IMR-90 (cell line): ENCODE results near the gene AP1S1. TPM values are rescaled to one million over a fixed set of nuclear protein-coding genes. Genes with fewer than 3 reads are reported as not detected.

Experiments
- ATAC-seq: fragments of 200-7000 bp; cut with Tn5 transposase; 2 replicates; pipeline ENCODE4 v1.9.1; 2020; ENCODE audit warnings: low read depth, mild to moderate bottlenecking, moderate library complexity
- BruUV-seq: library from RNA; stranded (reverse); fragments of 400-500 nt; replicated peaks from 2 replicates; lab custom pipeline; 2021; lab: Mats Ljungman, UMichigan
- CTCF ChIA-PET: fragments of 300-600 bp; formaldehyde crosslinking; extraction: SDS; loops from one replicate; lab custom pipeline; 2021; ENCODE audit warnings: antibody characterized with exemption; lab: Yijun Ruan, JAX
- POLR2A ChIA-PET: fragments of 300-600 bp; sonication (Branson Sonifier 250); formaldehyde crosslinking; loops from one replicate; lab custom pipeline; 2022; ENCODE audit warnings: antibody characterized with exemption; ENCODE audit not compliant: unreplicated experiment; lab: Charles Lee
- DNase-seq: peaks from one replicate; pipeline ENCODE4 v3.0.0; 2013
- H2AFZ ChIP-seq: replicated peaks from 2 replicates; pipeline ENCODE3; 2013; ENCODE audit warnings: low read length, mild to moderate bottlenecking; ENCODE audit not compliant: poor library complexity
- H2AK5ac ChIP-seq: 2 replicates; pipeline ENCODE4 v1.6.1; 2013; ENCODE audit warnings: low read depth, low read length, inconsistent platforms
- H2AK9ac ChIP-seq: replicated peaks from 2 replicates; pipeline ENCODE3; 2013; ENCODE audit warnings: mild to moderate bottlenecking, low read depth, low read length, moderate library complexity; ENCODE audit not compliant: poor library complexity
- H2BK120ac ChIP-seq: 2 replicates; pipeline ENCODE4 v1.6.1; 2013; ENCODE audit warnings: low read depth, low read length, inconsistent platforms
- H2BK15ac ChIP-seq: 3 replicates; pipeline ENCODE4 v1.6.1; 2013; ENCODE audit warnings: low read depth, low read length, inconsistent platforms
- H2BK20ac ChIP-seq: 2 replicates; pipeline ENCODE4 v1.6.1; 2013; ENCODE audit warnings: low read depth, mild to moderate bottlenecking, inconsistent platforms, low read length, moderate library complexity
- H2BK5ac ChIP-seq: 2 replicates; pipeline ENCODE4 v1.6.1; 2013; ENCODE audit warnings: mild to moderate bottlenecking, low read depth, low read length, inconsistent platforms; ENCODE audit not compliant: poor library complexity, severe bottlenecking
- H3K14ac ChIP-seq: replicated peaks from 2 replicates; pipeline ENCODE4 v1.6.1; 2013; ENCODE audit warnings: low read depth, low read length, inconsistent platforms
- H3K18ac ChIP-seq: 2 replicates; pipeline ENCODE4 v1.6.1; 2013; ENCODE audit warnings: low read depth, low read length, control low read depth
- H3K23ac ChIP-seq: 2 replicates; pipeline ENCODE4 v1.6.1; 2013; ENCODE audit warnings: low read depth, low read length, inconsistent platforms
- H3K27ac ChIP-seq: 2 replicates; pipeline ENCODE4 v1.5.1; 2013; ENCODE audit warnings: mild to moderate bottlenecking, control low read depth, low read length; ENCODE audit not compliant: insufficient read depth
- H3K27me3 ChIP-seq: 2 replicates; pipeline ENCODE4 v1.6.1; 2013; ENCODE audit warnings: low read length; ENCODE audit not compliant: control insufficient read depth, insufficient read depth
- H3K36me3 ChIP-seq: 2 replicates; pipeline ENCODE4 v1.6.1; 2013; ENCODE audit warnings: low read length, mixed read lengths; ENCODE audit not compliant: control insufficient read depth, insufficient read depth
- H3K4ac ChIP-seq: 2 replicates; pipeline ENCODE4 v1.6.1; 2013; ENCODE audit warnings: low read depth, low read length, inconsistent platforms
- H3K4me1 ChIP-seq: 2 replicates; pipeline ENCODE4 v1.6.1; 2013; ENCODE audit warnings: low read length, mixed read lengths; ENCODE audit not compliant: control insufficient read depth, insufficient read depth
- H3K4me2 ChIP-seq: 2 replicates; pipeline ENCODE4 v1.6.1; 2013; ENCODE audit warnings: low read depth, mild to moderate bottlenecking, control low read depth, low read length, moderate library complexity
- H3K4me3 ChIP-seq: 2 replicates; pipeline ENCODE4 v1.5.1; 2013; ENCODE audit warnings: low read depth, mild to moderate bottlenecking, control low read depth, low read length, moderate library complexity; ENCODE audit not compliant: insufficient read depth
- H3K56ac ChIP-seq: 2 replicates; pipeline ENCODE4 v1.6.1; 2013; ENCODE audit warnings: low read length, inconsistent platforms; ENCODE audit not compliant: insufficient read depth; ENCODE audit errors: extremely low read depth
- H3K79me1 ChIP-seq, 2 experiments: 2 replicates each; pipeline ENCODE4 v1.6.1; 2013; ENCODE audit warnings: low read length in 2 of 2, inconsistent platforms in 1 of 2, low read depth in 1 of 2
- H3K9ac ChIP-seq: 2 replicates; pipeline ENCODE4 v1.6.1; 2013; ENCODE audit warnings: low read depth, low read length, control low read depth
- H3K9me1 ChIP-seq: 2 replicates; pipeline ENCODE4 v1.6.1; 2013; ENCODE audit warnings: low read length, inconsistent platforms; ENCODE audit not compliant: insufficient read depth
- H3K9me3 ChIP-seq: 2 replicates; pipeline ENCODE4 v1.6.1; 2013; ENCODE audit warnings: low read length; ENCODE audit not compliant: control insufficient read depth, insufficient read depth
- H4K20me1 ChIP-seq: 2 replicates; pipeline ENCODE4 v1.6.1; 2013; ENCODE audit warnings: low read length, inconsistent platforms; ENCODE audit not compliant: insufficient read depth
- H4K5ac ChIP-seq: 2 replicates; pipeline ENCODE4 v1.6.1; 2013; ENCODE audit warnings: mild to moderate bottlenecking, low read depth, low read length, control low read depth
- H4K8ac ChIP-seq, 2 experiments: 2 replicates each; pipeline ENCODE4 v1.6.1; 2013; ENCODE audit warnings: low read depth in 2 of 2, low read length in 2 of 2, control low read depth in 1 of 2, inconsistent platforms in 1 of 2
- H4K91ac ChIP-seq: 2 replicates; pipeline ENCODE4 v1.6.1; 2013; ENCODE audit warnings: low read depth, low read length, inconsistent platforms; ENCODE audit not compliant: insufficient read depth
- ELK1 ChIP-seq: fragments of 150-350 bp; IDR thresholded peaks from 2 replicates; pipeline ENCODE4 v1.6.1; 2016; ENCODE audit warnings: low read depth, mild to moderate bottlenecking, low read length, moderate library complexity, borderline replicate concordance
- RAD21 ChIP-seq: IDR thresholded peaks from 2 replicates; pipeline ENCODE4 v1.6.1; 2012; ENCODE audit warnings: low read length, improper control_type of control experiment
- WGBS, 2 experiments: methylation state at CpG; one replicate each; pipeline versions ENCODE4 v1.1.5 to v1.1.7; 2013; ENCODE audit warnings: missing lambda C conversion rate in 2 of 2; ENCODE audit not compliant: insufficient read length in 1 of 2; ENCODE audit errors: extremely low coverage in 2 of 2; 5-methylcytosine and 5-hydroxymethylcytosine counted together
- dilution Hi-C: fragments of 300-500 bp; cut with HindIII; formaldehyde crosslinking; loops from one replicate; pipeline ENCODE4 v1.14.3; 2018; ENCODE audit warnings: low sequenced_read_pairs; ENCODE audit not compliant: unreplicated experiment
- in situ Hi-C: fragments of 300-500 bp; cut with MboI; formaldehyde crosslinking; loops from 3 replicates; pipeline ENCODE4 v1.14.3; 2019; ENCODE audit warnings: low sequenced_read_pairs, inconsistent platforms, mixed read lengths
- intact Hi-C: fragments of 100-400 bp; cut with micrococcal nuclease; formaldehyde crosslinking; loops from 2 replicates; pipeline ENCODE4 v1.10.0; 2022
- polyA plus RNA-seq, 3 experiments: library from polyadenylated mRNA; depleted of rRNA; stranded (reverse); fragments of >200 nt; gene quantifications; 2 replicates each; pipeline ENCODE4 v1.2.3, GENCODE V29; 2012; ENCODE audit warnings: low replicate concordance in 1 of 3
- total RNA-seq: library from RNA; depleted of rRNA; stranded (reverse); fragments of >200 nt; gene quantifications from 2 replicates; pipeline ENCODE4 v1.2.3, GENCODE V29; 2012

AP1S1 gene
- total and polyA plus RNA-seq, 2 of the 4 experiments (the other 2 are of a cell fraction), result 187 to 295 TPM

DNA sequence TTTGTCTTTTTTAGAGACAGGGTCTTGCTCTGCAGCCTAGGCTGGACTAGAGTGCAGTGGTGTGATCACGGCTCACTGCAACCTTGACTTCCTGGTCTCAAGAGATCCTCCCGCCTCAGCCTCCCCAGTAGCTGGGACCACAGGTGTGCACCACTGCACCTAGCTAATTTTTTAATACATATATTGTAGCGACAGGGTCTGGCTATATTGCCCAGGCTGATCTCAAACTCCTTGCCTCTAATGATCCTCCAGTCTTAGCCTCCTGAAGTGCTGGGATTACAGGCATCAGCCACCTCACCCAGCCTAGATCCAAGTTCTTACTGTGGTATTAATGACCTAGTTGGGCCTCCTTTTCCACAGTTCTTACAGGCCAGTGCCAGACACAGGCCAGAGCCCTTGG lies 39.1 kb upstream of the AP1S1 start:
- H2AK9ac ChIP-seq, result peak overlapping the region; percentile 44
- no peak overlapping the region for H3K4me3 ChIP-seq
- H2AFZ ChIP-seq, result no peak overlapping the region
- intact Hi-C loops (no loop called here), in situ Hi-C loops (loop anchor here (25.0 kb wide), 1 partner anchor 678 kb away; the partner anchor contains the start of genes MEPCE, PPP1R35 and ZCWPW1), dilution Hi-C loops (no loop called here)
- H4K91ac ChIP-seq, result peak overlapping the region; percentile 89
- peak overlapping the region; percentile 4; the same call in 1 of the 2 replicates for H3K23ac ChIP-seq
- ATAC-seq (no peak), DNase-seq (no peak)
- H3K14ac ChIP-seq, result 0 out of 2 replicates have a peak overlapping the region, but pooled peaks have one; percentile 67
- H3K56ac ChIP-seq, result no peak overlapping the region
- ChIA-PET POLR2A (no interaction called here), CTCF (no interaction called here)
- peaks cover 22% of the 10 kb centered on the region for H3K9me1 ChIP-seq
- H2BK120ac ChIP-seq, result peak overlapping the region; percentile 97
- TF ChIP-seq RAD21 (no peak), ELK1 (no peak)
- no peaks in the 10 kb centered on the region for H4K20me1 ChIP-seq
- peaks cover 0 to 13% of the 10 kb centered on the region in 2 experiments; a peak in 2 of 4 replicates for H3K79me1 ChIP-seq
- H2AK5ac ChIP-seq, result peak overlapping the region; percentile 91
- H3K9me3 ChIP-seq, result no peaks in the 10 kb centered on the region
- H4K5ac ChIP-seq, result peak overlapping the region; percentile 44; the same call in 1 of the 2 replicates
- no peaks in the 10 kb centered on the region for H3K36me3 ChIP-seq
- WGBS, 2 experiments, result 93% methylated on average over 2 of the region's 3 CpGs; no CpG with 5 or more reads in 1 of the 2 experiments
- peak overlapping the region; percentile 94 for H3K4ac ChIP-seq
- no TSS peak for BruUV-seq
- no peaks in the 10 kb centered on the region for H3K27me3 ChIP-seq
- peak overlapping the region; percentile 66; the same call in 1 of the 2 replicates for H3K18ac ChIP-seq
- H3K4me1 ChIP-seq, result peaks cover 13% of the 10 kb centered on the region
- peak overlapping the region; percentile 78; the same call in 2 of the 3 replicates for H2BK15ac ChIP-seq
- H2BK20ac ChIP-seq, result peak overlapping the region; percentile 81; the same call in 1 of the 2 replicates
- peak overlapping the region; percentile 87 for H2BK5ac ChIP-seq
- peak overlapping the region; percentile 59 for H3K27ac ChIP-seq
- H4K8ac ChIP-seq, result peak overlapping the region; percentile 83 to 91; a peak in 3 of 4 replicates
- H3K9ac ChIP-seq, result no peak overlapping the region
- H3K4me2 ChIP-seq, result no peak overlapping the region
